Muscle layer of colon (tissue), 2 donors: ENCODE data around the gene DOK4.

Source experiments
- H3K27ac ChIP-seq: one replicate; pipeline ENCODE4 v1.7.0; 2013; ENCODE audit warnings: low read depth, mild to moderate bottlenecking, low read length, moderate library complexity
- H3K27me3 ChIP-seq, 2 donors: one replicate each; pipeline ENCODE4 v1.7.0; 2013; ENCODE audit warnings: low read length in 2 of 2, mild to moderate bottlenecking in 2 of 2; ENCODE audit not compliant: insufficient read depth in 2 of 2, control insufficient read depth in 1 of 2
- H3K36me3 ChIP-seq: one replicate; pipeline ENCODE4 v1.7.0; 2013; ENCODE audit warnings: mild to moderate bottlenecking, low read length; ENCODE audit not compliant: insufficient read depth
- H3K4me1 ChIP-seq: one replicate; pipeline ENCODE4 v1.7.0; 2013; ENCODE audit warnings: mild to moderate bottlenecking, low read length; ENCODE audit not compliant: insufficient read depth
- H3K4me3 ChIP-seq, 2 donors: one replicate each; pipeline ENCODE4 v1.7.0; 2013; ENCODE audit warnings: low read length in 2 of 2, low read depth in 1 of 2, mild to moderate bottlenecking in 1 of 2, moderate library complexity in 1 of 2
- H3K9ac ChIP-seq: one replicate; pipeline ENCODE4 v1.7.0; 2013; ENCODE audit warnings: low read length
- H3K9me3 ChIP-seq: one replicate; pipeline ENCODE4 v1.7.0; 2013; ENCODE audit warnings: mild to moderate bottlenecking, low read length
- donor health status: abdominal sarcoma.
- donor health status: Adenocarcinoma of cecum.

Gene DOK4

GRCh38 chr16:57497121-57497520, 10.8 kb upstream of the DOK4 start:
- Histone ChIP-seq H3K9ac (no peak overlapping the region), H3K36me3 (no peaks in the 10 kb centered on the region), H3K9me3 (no peaks in the 10 kb centered on the region), H3K27ac (no peak overlapping the region), H3K4me3 (no peak overlapping the region), H3K4me1 (no peaks in the 10 kb centered on the region), H3K27me3 (no peaks in the 10 kb centered on the region)

GRCh38 chr16:57493767-57494166, 7.5 kb upstream of the DOK4 start:
- H3K4me1 ChIP-seq, result no peaks in the 10 kb centered on the region
- no peak overlapping the region for H3K27ac ChIP-seq
- no peaks in the 10 kb centered on the region for H3K27me3 ChIP-seq

GRCh38 chr16:57489229-57489628, 2.9 kb upstream of the DOK4 start:
- Histone ChIP-seq H3K9ac (no peak overlapping the region), H3K27ac (no peak overlapping the region), H3K36me3 (no peaks in the 10 kb centered on the region), H3K4me1 (peaks cover 16% of the 10 kb centered on the region), H3K4me3 (no peak overlapping the region), H3K9me3 (no peaks in the 10 kb centered on the region), H3K27me3 (no peaks in the 10 kb centered on the region)

More at GRCh38 chr16:57493767-57494166, 7.5 kb upstream of the DOK4 start:
- no peak overlapping the region for H3K9ac ChIP-seq
- H3K4me3 ChIP-seq, result no peak overlapping the region
- H3K36me3 ChIP-seq, result no peaks in the 10 kb centered on the region
- no peaks in the 10 kb centered on the region for H3K9me3 ChIP-seq

- H3K36me3 ChIP-seq, result no peaks in the 10 kb centered on the region
- H3K4me3 ChIP-seq, result peak overlapping the region; percentile 63 to 89
- H3K27me3 ChIP-seq, result no peaks in the 10 kb centered on the region
- H3K4me1 ChIP-seq, result peaks cover 16% of the 10 kb centered on the region
- H3K27ac ChIP-seq, result no peak overlapping the region
- no peaks in the 10 kb centered on the region for H3K9me3 ChIP-seq
- H3K9ac ChIP-seq, result no peak overlapping the region
These were observed 853 bp upstream of the DOK4 start for GRCh38 chr16:57486858-57487834.

- Histone ChIP-seq H3K4me3 (peak overlapping the region; percentile 64 to 68), H3K36me3 (no peaks in the 10 kb centered on the region), H3K27me3 (no peaks in the 10 kb centered on the region), H3K9me3 (no peaks in the 10 kb centered on the region), H3K4me1 (peaks cover 21% of the 10 kb centered on the region), H3K27ac (peak overlapping the region; percentile 44), H3K9ac (peak overlapping the region; percentile 50)
These were observed 990 bp downstream of the DOK4 start for GRCh38 chr16:57485091-57485915.

- Histone ChIP-seq H3K27me3 (no peaks in the 10 kb centered on the region), H3K9ac (no peak overlapping the region), H3K4me1 (peaks cover 23% of the 10 kb centered on the region), H3K9me3 (no peaks in the 10 kb centered on the region), H3K36me3 (no peaks in the 10 kb centered on the region), H3K4me3 (no peak overlapping the region), H3K27ac (no peak overlapping the region)
These were observed 1.7 kb downstream of the DOK4 start for GRCh38 chr16:57484515-57485005.

- no peak overlapping the region for H3K4me3 ChIP-seq
- H3K9ac ChIP-seq, result no peak overlapping the region
- no peak overlapping the region for H3K27ac ChIP-seq
- no peaks in the 10 kb centered on the region for H3K9me3 ChIP-seq
- peaks cover 23% of the 10 kb centered on the region for H3K4me1 ChIP-seq
- H3K27me3 ChIP-seq, result no peaks in the 10 kb centered on the region
- H3K36me3 ChIP-seq, result no peaks in the 10 kb centered on the region
These were observed 2.4 kb downstream of the DOK4 start for GRCh38 chr16:57483725-57484514.

- Histone ChIP-seq H3K4me1 (peaks cover 23% of the 10 kb centered on the region), H3K27ac (no peak overlapping the region), H3K4me3 (no peak overlapping the region)
These were observed 3.3 kb downstream of the DOK4 start for GRCh38 chr16:57482845-57483545.

GRCh38 chr16:57481421-57481820, 4.9 kb downstream of the DOK4 start:
- no peaks in the 10 kb centered on the region for H3K27me3 ChIP-seq
- H3K27ac ChIP-seq, result no peak overlapping the region
- H3K9me3 ChIP-seq, result no peaks in the 10 kb centered on the region
- H3K36me3 ChIP-seq, result no peaks in the 10 kb centered on the region
- no peak overlapping the region for H3K4me3 ChIP-seq
- H3K9ac ChIP-seq, result no peak overlapping the region
- peaks cover 15% of the 10 kb centered on the region for H3K4me1 ChIP-seq

More at GRCh38 chr16:57482845-57483545, 3.3 kb downstream of the DOK4 start:
- Histone ChIP-seq H3K9ac (no peak overlapping the region), H3K36me3 (no peaks in the 10 kb centered on the region), H3K9me3 (no peaks in the 10 kb centered on the region), H3K27me3 (no peaks in the 10 kb centered on the region)

- H3K36me3 ChIP-seq, result no peaks in the 10 kb centered on the region
- no peaks in the 10 kb centered on the region for H3K9me3 ChIP-seq
- H3K4me3 ChIP-seq, result no peak overlapping the region
- no peak overlapping the region for H3K9ac ChIP-seq
- no peak overlapping the region for H3K27ac ChIP-seq
- H3K4me1 ChIP-seq, result peaks cover 17% of the 10 kb centered on the region
- H3K27me3 ChIP-seq, result no peaks in the 10 kb centered on the region
These were observed 5.5 kb downstream of the DOK4 start for GRCh38 chr16:57480754-57481230.
